HFFc6 (cell line): ENCODE measurements around the gene OAF. TPM values are rescaled to one million over a fixed set of nuclear protein-coding genes. Genes with fewer than 3 reads are reported as not detected.
A peak's percentile ranks its signal among the peaks of the same experiment; 100 is the strongest.

Experiments
- DNase-seq: peaks from one replicate; pipeline ENCODE4 v3.0.0-alpha.2; 2018
- H3K27ac Mint-ChIP-seq: 2 replicates; pipeline ENCODE4 v1.8.0; 2020; ENCODE audit warnings: mild to moderate bottlenecking, mixed read lengths
- H3K27me3 Mint-ChIP-seq: 2 replicates; pipeline ENCODE4 v1.8.0; 2021; ENCODE audit warnings: mild to moderate bottlenecking, moderate library complexity, mixed read lengths; ENCODE audit not compliant: insufficient read depth
- H3K36me3 Mint-ChIP-seq: 2 replicates; pipeline ENCODE4 v1.8.0; 2021; ENCODE audit warnings: low read depth, mixed read lengths
- H3K4me1 Mint-ChIP-seq: 2 replicates; pipeline ENCODE4 v1.8.0; 2020; ENCODE audit warnings: low read depth, mixed read lengths
- H3K4me3 Mint-ChIP-seq: 2 replicates; pipeline ENCODE4 v1.8.0; 2020; ENCODE audit warnings: mild to moderate bottlenecking, moderate library complexity, mixed read lengths
- H3K9me3 Mint-ChIP-seq: 2 replicates; pipeline ENCODE4 v1.8.0; 2020; ENCODE audit warnings: mild to moderate bottlenecking, mixed read lengths
- long read RNA-seq: library from polyadenylated mRNA; unstranded; transcript quantifications from one replicate; pipeline ENCODE4 v2.0.0, GENCODE V29; 2019
- total RNA-seq, 6 experiments: library from RNA; stranded (reverse); fragmentation: NEBNext Ultra II Directional; extraction: Animal tissue kit (Norgen Biotek cat#: 25700); gene quantifications; 2 replicates in 1 of 6; 3 replicates in 5 of 6; pipeline ENCODE4 v1.2.3, GENCODE V29; 2021
- TF ChIP-seq, protein P1 (sequence below): fragments of 200-600 bp; sonication (generic); IDR thresholded peaks from 2 replicates; pipeline ENCODE4 v1.5.0; 2021; ENCODE audit warnings: antibody characterized with exemption, mild to moderate bottlenecking

Gene OAF
- total RNA-seq = 100 to 1,000 TPM; 111 to 143 (median 123) TPM
- long read RNA-seq, transcript OAF-201 (4 exons, 2,525 nt) = major isoform, 8 of 24 reads
- long read RNA-seq, partial matches to known transcripts = 12 of 24 reads
- long read RNA-seq, other reads (novel, unspliced or antisense) = 4 of 24 reads

DNA sequence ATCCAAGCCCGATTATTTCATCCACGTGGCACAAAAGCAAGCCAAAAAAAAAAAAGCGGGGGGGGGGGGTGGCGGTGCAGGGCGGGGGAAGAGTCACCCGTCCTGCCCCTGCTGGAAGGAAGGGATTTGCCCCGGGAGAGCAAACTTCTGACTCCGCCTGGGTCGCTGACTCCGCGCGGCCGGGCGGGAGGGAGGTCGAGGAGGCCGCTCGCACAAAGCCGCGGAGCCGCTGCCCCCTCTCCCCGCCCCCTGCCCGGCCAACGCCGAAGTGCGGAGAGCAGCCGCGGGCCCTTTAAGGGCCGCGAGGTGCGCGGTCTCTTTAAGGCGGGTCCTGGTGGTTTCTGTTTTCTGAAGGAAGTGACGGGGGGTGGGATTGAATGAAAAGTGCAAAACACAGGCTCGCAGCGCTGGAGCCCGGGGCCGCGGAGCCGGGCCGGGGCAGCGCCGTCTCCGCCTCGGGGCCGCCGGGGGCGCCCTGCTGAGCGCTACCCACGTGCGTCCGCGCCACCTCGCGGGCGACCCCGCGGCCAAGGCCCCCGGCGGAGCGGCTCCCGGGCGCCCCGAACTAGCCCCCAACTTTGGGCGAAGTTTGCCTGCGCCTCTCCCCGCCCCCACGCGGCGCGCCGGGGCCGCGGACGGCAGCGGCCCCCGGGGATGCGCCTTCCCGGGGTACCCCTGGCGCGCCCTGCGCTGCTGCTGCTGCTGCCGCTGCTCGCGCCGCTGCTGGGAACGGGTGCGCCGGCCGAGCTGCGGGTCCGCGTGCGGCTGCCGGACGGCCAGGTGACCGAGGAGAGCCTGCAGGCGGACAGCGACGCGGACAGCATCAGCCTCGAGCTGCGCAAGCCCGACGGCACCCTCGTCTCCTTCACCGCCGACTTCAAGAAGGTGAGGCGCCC, at the start of gene OAF:
OAF (plus strand) TSS at position 407 of the 896 bp plus-strand sequence; CDS start at position 655, 248 bp downstream.
- no peaks in the 10 kb centered on the region for H3K9me3 Mint-ChIP-seq
- H3K36me3 Mint-ChIP-seq = peaks cover 6% of the 10 kb centered on the region; the same call in 1 of the 2 replicates
- peaks cover 71% of the 10 kb centered on the region for H3K4me1 Mint-ChIP-seq
- H3K27ac Mint-ChIP-seq = peak within 1 kb of the TSS; percentile 99
- DNase-seq = peak; percentile 76
- peaks cover 2% of the 10 kb centered on the region for H3K27me3 Mint-ChIP-seq
- peak within 1 kb of the TSS; percentile 95 for H3K4me3 Mint-ChIP-seq
- TF ChIP-seq, protein P1, sequence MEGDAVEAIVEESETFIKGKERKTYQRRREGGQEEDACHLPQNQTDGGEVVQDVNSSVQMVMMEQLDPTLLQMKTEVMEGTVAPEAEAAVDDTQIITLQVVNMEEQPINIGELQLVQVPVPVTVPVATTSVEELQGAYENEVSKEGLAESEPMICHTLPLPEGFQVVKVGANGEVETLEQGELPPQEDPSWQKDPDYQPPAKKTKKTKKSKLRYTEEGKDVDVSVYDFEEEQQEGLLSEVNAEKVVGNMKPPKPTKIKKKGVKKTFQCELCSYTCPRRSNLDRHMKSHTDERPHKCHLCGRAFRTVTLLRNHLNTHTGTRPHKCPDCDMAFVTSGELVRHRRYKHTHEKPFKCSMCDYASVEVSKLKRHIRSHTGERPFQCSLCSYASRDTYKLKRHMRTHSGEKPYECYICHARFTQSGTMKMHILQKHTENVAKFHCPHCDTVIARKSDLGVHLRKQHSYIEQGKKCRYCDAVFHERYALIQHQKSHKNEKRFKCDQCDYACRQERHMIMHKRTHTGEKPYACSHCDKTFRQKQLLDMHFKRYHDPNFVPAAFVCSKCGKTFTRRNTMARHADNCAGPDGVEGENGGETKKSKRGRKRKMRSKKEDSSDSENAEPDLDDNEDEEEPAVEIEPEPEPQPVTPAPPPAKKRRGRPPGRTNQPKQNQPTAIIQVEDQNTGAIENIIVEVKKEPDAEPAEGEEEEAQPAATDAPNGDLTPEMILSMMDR = peak; percentile 59

- TF ChIP-seq, protein P1 = no peak
- Mint-ChIP-seq H3K27me3 (peaks cover 24% of the 10 kb centered on the region), H3K4me3 (no peak overlapping the region), H3K36me3 (no peaks in the 10 kb centered on the region), H3K4me1 (no peaks in the 10 kb centered on the region), H3K9me3 (no peaks in the 10 kb centered on the region; the same call in 1 of the 2 replicates), H3K27ac (no peak overlapping the region)
- DNase-seq = no peak
These were observed 43.2 kb upstream of the OAF start for GRCh38 chr11:120167659-120168058.

- no peaks in the 10 kb centered on the region for H3K4me1 Mint-ChIP-seq
- TF ChIP-seq, protein P1 = no peak
- H3K27me3 Mint-ChIP-seq = peaks cover 24% of the 10 kb centered on the region
- H3K9me3 Mint-ChIP-seq = no peaks in the 10 kb centered on the region; the same call in 1 of the 2 replicates
- no peak overlapping the region for H3K27ac Mint-ChIP-seq
- DNase-seq = no peak
- peak overlapping the region; percentile 80 for H3K4me3 Mint-ChIP-seq
- no peaks in the 10 kb centered on the region for H3K36me3 Mint-ChIP-seq
These were observed 42.5 kb upstream of the OAF start for GRCh38 chr11:120168108-120168959.

DNA sequence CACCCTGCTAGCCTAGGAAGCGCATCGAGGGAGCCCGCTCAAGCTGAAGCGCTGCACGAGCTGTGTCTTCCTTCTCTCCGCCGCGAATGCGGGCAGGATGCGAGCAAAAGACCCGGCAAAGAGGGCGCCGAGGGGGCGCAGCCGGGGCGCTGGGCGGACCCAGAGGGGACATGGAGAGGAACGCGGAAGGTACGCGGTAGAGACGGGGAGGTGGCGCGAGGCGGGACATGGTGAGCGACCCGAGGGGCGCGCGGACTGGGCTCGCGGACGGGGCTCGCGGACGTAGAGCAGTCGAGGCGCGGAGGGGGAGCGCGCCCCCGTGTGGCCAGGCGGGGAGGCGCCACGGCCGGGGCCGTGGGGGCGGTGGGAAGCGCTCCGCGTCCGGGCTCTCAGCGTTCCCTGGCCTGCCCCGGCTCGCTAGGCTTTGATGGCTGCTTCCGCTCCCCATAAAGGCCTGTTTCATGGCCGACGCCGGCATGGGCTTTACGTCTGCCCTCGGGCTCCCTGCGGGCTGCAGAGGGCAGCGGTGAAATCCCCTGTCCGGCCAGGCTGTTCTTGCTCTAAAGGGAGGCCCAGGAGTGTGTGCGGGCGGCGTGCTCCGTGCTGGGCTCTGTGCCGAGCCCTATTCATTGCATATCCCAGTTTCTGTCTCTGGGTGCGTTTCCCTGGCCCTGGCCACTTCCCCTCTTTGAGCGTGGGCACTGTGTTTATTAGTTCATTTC, 41.7 kb upstream of the OAF start:
- no peaks in the 10 kb centered on the region for H3K36me3 Mint-ChIP-seq
- H3K27ac Mint-ChIP-seq = no peak overlapping the region
- DNase-seq = no peak
- H3K9me3 Mint-ChIP-seq = no peaks in the 10 kb centered on the region; the same call in 1 of the 2 replicates
- peaks cover 30% of the 10 kb centered on the region for H3K27me3 Mint-ChIP-seq
- TF ChIP-seq, protein P1 = peak; percentile 98
- no peaks in the 10 kb centered on the region for H3K4me1 Mint-ChIP-seq
- H3K4me3 Mint-ChIP-seq = peak overlapping the region; percentile 80
